Fibroblast of skin of back (primary cell): ENCODE data around the gene VEGFA. TPM values are rescaled to one million over a fixed set of nuclear protein-coding genes. Genes with fewer than 3 reads are reported as not detected.

Source experiments
- DNase-seq: peaks from one replicate; pipeline ENCODE4 v3.0.0-alpha.2; 2013
- polyA plus RNA-seq, 2 experiments: library from polyadenylated mRNA; unstranded; fragments of 120-200 nt; gene quantifications; one replicate each; pipeline ENCODE4 v1.2.1, GENCODE V29; 2013; ENCODE audit not compliant: insufficient read length in 2 of 2

The VEGFA gene
- 226 TPM for polyA plus RNA-seq (2013, experiment 1 of 2; ENCODE audit: insufficient read length)
- polyA plus RNA-seq (2013, experiment 2 of 2; ENCODE audit: insufficient read length): 194 TPM

DNA sequence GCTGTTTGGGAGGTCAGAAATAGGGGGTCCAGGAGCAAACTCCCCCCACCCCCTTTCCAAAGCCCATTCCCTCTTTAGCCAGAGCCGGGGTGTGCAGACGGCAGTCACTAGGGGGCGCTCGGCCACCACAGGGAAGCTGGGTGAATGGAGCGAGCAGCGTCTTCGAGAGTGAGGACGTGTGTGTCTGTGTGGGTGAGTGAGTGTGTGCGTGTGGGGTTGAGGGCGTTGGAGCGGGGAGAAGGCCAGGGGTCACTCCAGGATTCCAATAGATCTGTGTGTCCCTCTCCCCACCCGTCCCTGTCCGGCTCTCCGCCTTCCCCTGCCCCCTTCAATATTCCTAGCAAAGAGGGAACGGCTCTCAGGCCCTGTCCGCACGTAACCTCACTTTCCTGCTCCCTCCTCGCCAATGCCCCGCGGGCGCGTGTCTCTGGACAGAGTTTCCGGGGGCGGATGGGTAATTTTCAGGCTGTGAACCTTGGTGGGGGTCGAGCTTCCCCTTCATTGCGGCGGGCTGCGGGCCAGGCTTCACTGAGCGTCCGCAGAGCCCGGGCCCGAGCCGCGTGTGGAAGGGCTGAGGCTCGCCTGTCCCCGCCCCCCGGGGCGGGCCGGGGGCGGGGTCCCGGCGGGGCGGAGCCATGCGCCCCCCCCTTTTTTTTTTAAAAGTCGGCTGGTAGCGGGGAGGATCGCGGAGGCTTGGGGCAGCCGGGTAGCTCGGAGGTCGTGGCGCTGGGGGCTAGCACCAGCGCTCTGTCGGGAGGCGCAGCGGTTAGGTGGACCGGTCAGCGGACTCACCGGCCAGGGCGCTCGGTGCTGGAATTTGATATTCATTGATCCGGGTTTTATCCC lies at the start of gene VEGFA:
VEGFA (plus strand) TSS at position 686 of the 846 bp plus-strand sequence.
- DNase-seq: peak; percentile 90

- no peak for DNase-seq
These were observed 49.0 kb upstream of the VEGFA start for GRCh38 chr6:43720999-43721398.

DNA sequence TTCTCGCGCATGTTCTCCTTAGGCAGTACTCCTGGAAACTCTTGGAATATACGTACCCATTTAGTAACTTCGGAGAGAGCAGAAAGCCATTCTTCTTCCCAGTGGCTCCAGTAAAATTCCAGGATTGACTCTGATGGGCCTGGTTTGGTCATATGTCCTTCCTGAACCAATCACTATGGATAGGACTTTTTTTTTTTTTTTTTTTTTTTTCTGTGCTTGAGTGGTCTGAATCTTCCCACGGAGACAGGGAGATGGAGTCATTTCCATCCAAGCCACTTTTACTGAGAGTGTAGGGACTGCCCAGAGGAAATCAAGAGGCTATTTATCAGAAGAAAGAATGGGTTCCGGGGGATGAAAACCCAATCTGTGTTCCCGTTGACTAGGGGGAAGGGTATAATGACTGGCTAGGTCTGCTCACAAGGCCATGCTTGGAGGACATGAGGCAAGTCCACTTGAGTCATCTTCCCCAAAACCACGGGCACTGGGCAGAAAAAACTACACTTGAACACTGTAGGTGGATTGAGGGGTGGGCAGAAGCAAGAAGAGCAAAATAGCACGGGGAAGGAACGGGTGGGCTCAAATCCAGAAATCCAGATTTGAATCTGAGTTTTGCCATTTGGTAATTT lies 47.0 kb upstream of the VEGFA start:
- DNase-seq: no peak

DNA sequence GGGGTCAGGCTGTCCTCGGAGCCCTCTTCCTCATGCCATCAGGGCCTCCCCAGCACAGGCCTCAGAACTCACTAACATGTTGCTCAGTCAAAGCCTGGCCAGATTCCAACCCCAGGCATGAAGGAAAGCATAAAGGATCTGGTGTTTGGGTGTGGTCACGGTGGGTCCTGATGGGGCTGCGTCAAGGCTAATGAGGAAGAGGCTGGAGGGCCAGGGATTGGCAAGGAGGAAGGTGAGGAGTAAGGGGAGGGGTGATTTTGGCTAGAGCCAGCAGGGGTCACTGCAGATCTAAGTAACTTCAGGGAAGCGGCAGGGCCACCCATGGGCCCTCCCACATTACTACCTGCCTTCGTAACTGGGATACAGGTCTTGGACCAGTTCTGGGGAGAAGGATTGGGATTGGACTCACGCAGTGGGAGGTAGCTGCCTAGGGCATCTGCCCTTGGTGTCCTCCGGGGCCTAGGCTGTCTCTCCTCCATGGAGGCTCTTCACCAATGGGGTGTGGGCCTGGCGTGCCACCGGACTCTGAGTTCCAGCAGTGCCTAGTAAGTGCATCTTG lies 46.2 kb upstream of the VEGFA start:
- DNase-seq: peak; percentile 54

GRCh38 chr6:43724354-43724753 lies 45.7 kb upstream of the VEGFA start:
- DNase-seq: no peak

- peak; percentile 86 for DNase-seq
These were observed 44.9 kb upstream of the VEGFA start for GRCh38 chr6:43724914-43725642.

GRCh38 chr6:43725643-43726580 lies 44.1 kb upstream of the VEGFA start:
- no peak for DNase-seq

- DNase-seq: no peak
These were observed 42.4 kb upstream of the VEGFA start for GRCh38 chr6:43727634-43728033.

- no peak for DNase-seq
These were observed 41.4 kb upstream of the VEGFA start for GRCh38 chr6:43728586-43728985.

- no peak for DNase-seq
These were observed 40.5 kb upstream of the VEGFA start for GRCh38 chr6:43729537-43729936.

DNA sequence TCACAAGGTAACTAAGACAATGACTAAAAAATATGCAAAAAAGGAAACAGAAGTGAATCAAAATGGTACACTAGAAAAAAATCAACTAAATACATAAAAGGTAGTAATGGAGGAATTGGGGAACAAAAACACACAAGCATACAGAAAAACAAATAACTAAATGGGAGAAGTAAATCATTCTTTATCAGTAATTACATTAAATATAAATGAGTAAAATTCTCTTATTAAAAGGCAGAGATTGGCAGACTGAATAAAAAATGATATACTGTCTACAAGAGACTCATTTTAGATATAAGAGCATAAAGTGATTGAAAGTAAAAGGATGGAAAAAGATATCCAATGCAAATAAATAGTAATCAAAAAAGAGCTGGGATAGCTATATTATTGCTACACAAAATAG lies 39.4 kb upstream of the VEGFA start:
- no peak for DNase-seq

- DNase-seq: no peak
These were observed 36.3 kb upstream of the VEGFA start for GRCh38 chr6:43733471-43734293.

GRCh38 chr6:43734294-43734665 lies 35.7 kb upstream of the VEGFA start:
- no peak for DNase-seq

DNA sequence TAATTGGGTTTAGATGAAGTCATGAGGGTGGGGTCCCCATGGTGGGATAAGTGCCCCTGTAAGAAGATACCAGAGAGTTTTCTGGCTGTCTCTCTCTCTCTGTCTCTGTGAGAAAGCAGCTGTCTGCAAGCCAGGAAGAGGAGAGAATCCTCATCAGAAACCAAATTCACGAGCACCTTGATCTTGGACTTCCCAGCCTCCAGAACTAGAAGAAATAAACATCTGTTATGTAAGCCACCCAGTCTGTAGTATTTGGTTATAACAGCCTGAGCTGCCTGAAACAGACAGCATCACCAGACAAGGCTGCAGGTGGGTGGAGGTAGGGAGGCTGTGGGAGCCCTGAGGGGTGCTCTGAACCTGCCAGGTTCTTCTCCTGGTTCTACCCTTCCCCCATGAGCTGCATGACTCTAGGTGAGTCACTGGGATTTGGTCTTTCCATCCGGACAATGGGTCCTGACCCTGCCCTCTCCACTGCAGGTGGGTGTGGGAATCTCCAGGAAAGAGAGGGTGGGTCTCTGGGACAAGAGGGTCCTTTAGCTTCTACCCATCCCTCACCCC lies 34.3 kb upstream of the VEGFA start:
- DNase-seq: no peak

- DNase-seq: no peak
These were observed 33.7 kb upstream of the VEGFA start for GRCh38 chr6:43736211-43736786.

DNA sequence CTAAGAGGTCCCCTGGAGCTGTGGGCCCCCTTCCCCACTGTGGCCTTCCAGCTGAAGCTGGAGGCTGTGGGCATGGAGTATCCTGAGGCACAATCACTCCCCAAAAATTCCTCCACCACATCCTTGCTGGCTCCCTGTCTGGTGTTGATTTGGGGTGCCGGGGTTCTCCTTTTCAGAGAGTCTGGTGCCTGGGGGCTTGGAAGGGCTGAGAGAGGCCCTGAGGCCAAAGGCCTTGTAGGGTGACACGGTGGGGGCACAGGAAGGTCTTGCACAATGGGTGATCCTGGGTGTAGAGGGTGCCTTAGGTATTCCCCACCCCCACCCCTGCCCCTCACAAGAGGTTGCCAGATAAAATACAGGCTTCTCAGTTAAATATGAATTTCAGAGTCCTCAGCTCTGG lies 33.2 kb upstream of the VEGFA start:
- no peak for DNase-seq

DNA sequence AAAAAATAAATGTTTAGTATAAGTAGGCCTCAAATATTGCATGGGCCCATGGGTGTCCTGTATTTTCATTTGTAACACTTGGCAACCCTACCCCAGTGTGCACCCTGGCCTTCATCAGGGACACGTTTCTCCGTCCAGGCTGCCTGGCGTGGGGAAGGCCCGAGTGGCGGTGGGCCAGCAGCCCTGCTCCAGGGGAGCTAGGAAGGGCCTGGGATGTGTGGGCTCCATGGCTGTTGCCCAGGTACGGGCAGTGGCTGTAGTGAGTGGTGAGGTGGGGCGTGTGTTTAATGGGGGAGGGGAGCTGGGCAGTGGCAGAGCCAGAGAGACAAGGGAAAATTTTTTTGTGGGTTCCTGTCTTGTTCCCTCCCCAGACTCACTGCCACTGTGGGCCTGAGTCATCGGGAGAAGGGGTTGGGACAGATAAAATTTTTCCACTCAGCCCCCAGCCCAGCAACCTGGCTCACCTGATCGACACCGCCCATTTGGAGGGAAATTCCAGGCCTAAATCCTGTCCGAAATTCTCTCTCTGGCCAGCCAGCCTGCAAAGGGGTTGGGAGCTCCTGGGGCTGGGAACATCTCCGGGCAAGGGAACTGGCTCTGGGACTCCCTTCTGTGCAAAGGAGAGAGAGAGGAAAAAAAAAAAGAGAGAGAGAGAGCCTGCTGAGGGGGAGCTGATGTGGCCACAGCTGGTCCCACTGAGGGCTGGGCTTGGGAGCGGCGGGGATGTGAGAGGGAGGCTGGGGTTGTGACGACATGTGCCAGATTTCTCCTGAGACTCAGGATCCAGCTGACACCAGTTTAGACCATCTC lies 32.5 kb upstream of the VEGFA start:
- DNase-seq: peak; percentile 38

GRCh38 chr6:43738267-43738676 lies 31.7 kb upstream of the VEGFA start:
- no peak for DNase-seq
